Stomach (tissue), 9 donors: ENCODE results near the gene ADARB2. TPM values are rescaled to one million over a fixed set of nuclear protein-coding genes. Genes with fewer than 3 reads are reported as not detected.
"Not testable (repeated sequence)": the region's sequence is repeated elsewhere in the genome, so short reads cannot be mapped to it uniquely, and the experiment has no call there.

Source experiments
- DNase-seq, 2 donors: peaks; one replicate each; pipeline versions ENCODE4 v3.0.0 to v3.0.0-alpha.2; 2013 to 2019
- H3K27ac ChIP-seq, 5 donors: fragments of 200-600 bp in 4 of 5; sonication (generic) in 4 of 5; one replicate each; pipeline ENCODE4 v1.5.1; 2013 to 2019; ENCODE audit warnings: mild to moderate bottlenecking in 1 of 5, moderate library complexity in 1 of 5
- H3K27me3 ChIP-seq, 3 donors: fragments of 200-600 bp; sonication (generic); one replicate each; pipeline ENCODE4 v1.5.1; 2017 to 2019; ENCODE audit warnings: mixed run types in 1 of 3
- H3K36me3 ChIP-seq, 4 donors: fragments of 200-600 bp; sonication (generic); 1 replicate in 3 of 4; 2 replicates in 1 of 4; pipeline ENCODE4 v1.5.1; 2016 to 2019
- H3K4me1 ChIP-seq, 4 donors: fragments of 200-600 bp; sonication (generic); one replicate each; pipeline ENCODE4 v1.5.1; 2016 to 2019
- H3K4me3 ChIP-seq, 4 donors: fragments of 200-600 bp; sonication (generic) in 3 of 4; one replicate each; pipeline ENCODE4 v1.5.1; 2016 to 2019; ENCODE audit warnings: mild to moderate bottlenecking in 1 of 4
- H3K9me3 ChIP-seq, 4 donors: fragments of 200-600 bp; sonication (generic); one replicate each; pipeline ENCODE4 v1.5.1; 2016 to 2019
- EP300 ChIP-seq: sonication (generic); formaldehyde crosslinking; IDR thresholded peaks from one replicate; pipeline ENCODE4 v1.6.1; 2017; ENCODE audit warnings: antibody characterized with exemption
- POLR2A ChIP-seq, 4 donors: fragments of 450-650 bp; IDR thresholded peaks; one replicate each; pipeline ENCODE4 v1.6.1; 2016; ENCODE audit warnings: antibody characterized with exemption in 4 of 4, control low read depth in 2 of 4, mild to moderate bottlenecking in 1 of 4, moderate library complexity in 1 of 4
- POLR2AphosphoS5 ChIP-seq, 3 donors: sonication (generic); formaldehyde crosslinking; IDR thresholded peaks; one replicate each; pipeline ENCODE4 v1.6.1; 2016; ENCODE audit warnings: antibody characterized with exemption in 3 of 3
- WGBS, 5 donors: extraction: QIAGEN DNeasy Blood & Tissue Kit in 3 of 5; methylation state at CpG; one replicate each; pipeline versions ENCODE4 v1.1.5 to v1.1.7; 2013 to 2018; 5-methylcytosine and 5-hydroxymethylcytosine counted together
- intact Hi-C: fragments of 100-400 bp; cut with DNase I; formaldehyde crosslinking; loops from one replicate; pipeline ENCODE4 v1.15.1; 2023; ENCODE audit warnings: low total_unique reads
- polyA plus RNA-seq, 3 donors: library from polyadenylated mRNA; stranded (reverse); fragments of 200-250 nt; gene quantifications; one replicate each; pipeline ENCODE4 v1.2.3, GENCODE V29; 2013
- total RNA-seq, 5 donors: library from RNA; depleted of rRNA; stranded (reverse); fragments of >200 nt; gene quantifications; one replicate each; pipeline versions ENCODE4 v1.1.0 to v1.2.3, GENCODE V29; 2014 to 2016
- TF ChIP-seq, protein P1 (sequence below), 7 experiments: fragments of 450-650 bp in 4 of 7; fragments of 200-600 bp in 3 of 7; sonication (generic) in 3 of 7; IDR thresholded peaks; one replicate each; pipeline ENCODE4 v1.5.1; 2016 to 2019; ENCODE audit warnings: antibody characterized with exemption in 7 of 7, control low read depth in 2 of 7, mild to moderate bottlenecking in 1 of 7
- donor health status: healthy with polysubstance abuse.
- donor health status: Bipolar disorder and iron deficiency.
- donor health status: healthy.

ADARB2 gene
- total and polyA plus RNA-seq, 8 donors: 0.55 to 4.1 (median 1.4) TPM; not detected in 1

DNA sequence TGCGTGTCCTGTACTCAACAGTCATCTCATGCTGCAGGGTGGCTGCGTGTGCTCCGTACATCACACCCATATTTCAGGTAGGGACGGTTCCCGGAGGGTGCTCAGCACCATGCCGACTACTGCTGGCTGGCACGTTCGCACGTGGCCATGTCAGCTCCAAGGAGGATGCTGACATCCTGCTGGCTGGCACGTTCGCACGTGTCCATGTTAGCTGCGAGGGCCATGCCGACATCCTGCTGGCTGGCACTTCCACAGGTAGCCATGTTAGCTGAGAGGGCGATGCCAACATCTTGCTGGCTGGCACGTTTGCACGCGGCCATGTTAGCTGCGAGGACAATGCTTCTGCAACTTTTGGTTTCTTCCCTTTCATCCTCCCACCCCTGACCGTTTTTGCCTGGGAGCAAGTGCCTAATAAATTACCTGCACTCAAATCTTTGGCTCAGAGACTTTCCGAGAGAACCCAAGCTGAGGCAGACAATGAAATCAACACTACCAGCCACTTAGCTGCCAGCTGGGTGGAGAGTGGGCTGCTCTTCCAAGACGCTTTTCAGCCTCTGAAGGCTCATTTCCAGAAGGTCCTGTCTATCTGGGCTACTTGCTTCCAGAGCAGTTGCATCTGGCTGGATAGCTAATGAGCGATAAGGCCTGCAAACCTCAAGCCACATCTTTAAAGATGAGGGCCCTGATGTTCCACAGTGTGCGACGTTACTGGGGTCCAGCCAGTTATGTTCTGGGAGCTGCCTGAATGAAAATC lies 576.6 kb downstream of the ADARB2 start:
- Histone ChIP-seq H3K27me3 (peaks cover 0 to 18% (median 0%) of the 10 kb centered on the region in 3 donors), H3K9me3 (no peaks in the 10 kb centered on the region), H3K36me3 (no peaks in the 10 kb centered on the region), H3K27ac (no peak overlapping the region), H3K4me1 (no peaks in the 10 kb centered on the region), H3K4me3 (no peak overlapping the region)
- TF ChIP-seq POLR2A (IDR thresholded peaks at IDR 0.05) (no peak), EP300 (no peak), POLR2AphosphoS5 (IDR thresholded peaks at IDR 0.05) (no peak)
- TF ChIP-seq, protein P1, sequence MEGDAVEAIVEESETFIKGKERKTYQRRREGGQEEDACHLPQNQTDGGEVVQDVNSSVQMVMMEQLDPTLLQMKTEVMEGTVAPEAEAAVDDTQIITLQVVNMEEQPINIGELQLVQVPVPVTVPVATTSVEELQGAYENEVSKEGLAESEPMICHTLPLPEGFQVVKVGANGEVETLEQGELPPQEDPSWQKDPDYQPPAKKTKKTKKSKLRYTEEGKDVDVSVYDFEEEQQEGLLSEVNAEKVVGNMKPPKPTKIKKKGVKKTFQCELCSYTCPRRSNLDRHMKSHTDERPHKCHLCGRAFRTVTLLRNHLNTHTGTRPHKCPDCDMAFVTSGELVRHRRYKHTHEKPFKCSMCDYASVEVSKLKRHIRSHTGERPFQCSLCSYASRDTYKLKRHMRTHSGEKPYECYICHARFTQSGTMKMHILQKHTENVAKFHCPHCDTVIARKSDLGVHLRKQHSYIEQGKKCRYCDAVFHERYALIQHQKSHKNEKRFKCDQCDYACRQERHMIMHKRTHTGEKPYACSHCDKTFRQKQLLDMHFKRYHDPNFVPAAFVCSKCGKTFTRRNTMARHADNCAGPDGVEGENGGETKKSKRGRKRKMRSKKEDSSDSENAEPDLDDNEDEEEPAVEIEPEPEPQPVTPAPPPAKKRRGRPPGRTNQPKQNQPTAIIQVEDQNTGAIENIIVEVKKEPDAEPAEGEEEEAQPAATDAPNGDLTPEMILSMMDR (IDR thresholded peaks at IDR 0.05): no peak
- intact Hi-C loops: no loop called here
- 88 to 93% (median 92%) methylated on average over 18 to 25 of the region's 25 CpGs for WGBS, 5 donors
- peak in 1 of 2 donors; percentile 24 for DNase-seq

DNA sequence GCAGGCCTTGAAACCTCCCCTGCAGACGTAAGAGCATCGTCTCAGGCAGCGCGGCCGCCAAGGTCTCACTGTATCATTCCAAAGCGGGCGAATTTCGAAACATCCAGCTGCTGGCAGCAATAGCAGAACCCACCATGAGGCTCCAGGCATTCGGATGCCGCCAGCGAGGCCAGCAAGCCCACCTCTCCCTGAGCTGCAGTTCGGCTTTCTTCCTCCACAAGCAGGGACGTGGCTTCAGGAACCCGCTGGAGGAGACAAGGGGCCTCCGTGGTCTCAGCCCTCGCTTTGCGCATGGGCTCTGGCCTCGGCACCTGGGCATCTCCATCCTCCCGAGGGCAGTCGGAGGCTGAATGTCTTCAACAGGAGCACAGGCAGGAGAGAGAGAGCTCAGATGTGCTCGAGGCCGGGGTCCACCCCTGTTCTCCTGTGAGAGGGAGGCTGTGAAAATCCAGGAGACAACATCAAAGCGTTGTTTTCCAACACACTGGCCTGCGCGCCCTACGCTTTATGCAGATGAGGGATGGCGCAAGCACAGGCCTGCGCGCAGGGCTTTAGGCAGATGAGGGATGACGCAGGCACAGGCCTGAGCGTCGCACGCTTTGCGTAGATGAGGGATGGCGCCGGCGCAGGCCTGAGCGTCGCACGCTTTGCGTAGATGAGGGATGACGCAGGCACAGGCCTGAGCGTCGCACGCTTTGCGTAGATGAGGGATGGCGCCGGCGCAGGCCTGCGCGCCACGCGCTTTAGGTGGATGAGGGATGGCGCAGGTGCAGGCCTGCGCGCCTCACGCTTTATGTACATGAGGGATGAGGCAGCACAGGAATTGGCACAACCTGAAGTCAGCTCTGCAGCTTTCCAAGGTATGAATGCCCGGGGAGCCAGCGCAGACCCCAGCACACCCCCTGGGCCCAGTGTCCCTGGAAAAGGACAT lies 577.9 kb downstream of the ADARB2 start:
- peak in 1 of 2 donors; percentile 17 for DNase-seq
- TF ChIP-seq, protein P1 (IDR thresholded peaks at IDR 0.05): no peak
- TF ChIP-seq EP300 (no peak), POLR2AphosphoS5 (IDR thresholded peaks at IDR 0.05) (no peak), POLR2A (IDR thresholded peaks at IDR 0.05) (no peak)
- 84 to 92% (median 89%) methylated on average over 52 to 59 of the region's 59 CpGs for WGBS, 5 donors

DNA sequence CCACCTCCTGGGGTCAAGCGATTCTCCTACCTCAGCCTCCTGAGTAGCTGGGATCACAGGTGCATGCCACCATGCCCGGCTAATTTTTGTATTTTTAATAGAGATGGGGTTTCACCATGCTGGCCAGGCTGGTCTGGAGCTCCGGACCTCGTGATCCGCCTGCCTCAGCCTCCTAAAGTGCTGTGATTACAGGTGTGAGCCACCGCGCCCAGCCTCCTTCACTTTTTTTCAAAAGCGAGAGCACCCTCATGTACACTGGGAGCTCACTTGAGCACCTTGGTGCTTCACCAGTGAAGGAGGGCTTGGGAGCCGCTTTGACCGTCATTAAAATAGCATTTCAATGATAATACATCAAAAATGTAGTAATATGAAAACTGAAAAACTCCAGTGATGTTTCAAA lies 578.8 kb downstream of the ADARB2 start:
- peaks cover 0 to 18% (median 0%) of the 10 kb centered on the region in 3 donors for H3K27me3 ChIP-seq
- DNase-seq, H3K9me3 ChIP-seq, H3K27ac ChIP-seq, H3K4me3 ChIP-seq, intact Hi-C loops, H3K4me1 ChIP-seq, H3K36me3 ChIP-seq: not testable (repeated sequence)
- WGBS, 5 donors: 91 to 94% (median 93%) methylated on average over 10 of the region's 10 CpGs

More for the DNA sequence above, 577.9 kb downstream of the ADARB2 start:
- Histone ChIP-seq H3K36me3 (no peaks in the 10 kb centered on the region), H3K4me3 (no peak overlapping the region), H3K9me3 (no peaks in the 10 kb centered on the region), H3K27ac (no peak overlapping the region), H3K27me3 (peaks cover 0 to 18% (median 0%) of the 10 kb centered on the region in 3 donors), H3K4me1 (no peaks in the 10 kb centered on the region)
- intact Hi-C loops: no loop called here

DNA sequence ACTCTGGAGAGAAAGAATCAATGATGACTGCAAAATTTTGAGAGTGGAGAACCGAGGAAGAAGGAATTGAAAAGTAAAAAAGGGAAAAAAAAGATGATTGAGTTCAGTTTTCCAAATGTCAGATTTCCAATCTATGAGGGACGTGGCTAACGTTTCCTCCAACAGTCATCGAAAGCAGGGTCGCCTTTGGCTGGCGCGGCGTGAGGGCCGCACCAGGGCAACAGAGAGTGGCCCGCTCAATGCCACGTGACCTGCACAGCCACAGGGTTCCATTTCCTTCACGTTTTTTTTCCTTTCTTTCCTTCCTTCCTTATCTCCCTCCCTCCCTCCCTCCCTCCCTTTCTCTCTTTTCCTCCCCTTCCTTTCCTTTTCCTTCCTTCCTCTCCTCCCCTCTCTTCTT lies 579.3 kb downstream of the ADARB2 start:
- no peaks in the 10 kb centered on the region for H3K4me1 ChIP-seq
- H3K27me3 ChIP-seq: peaks cover 0 to 18% (median 0%) of the 10 kb centered on the region in 3 donors
- DNase-seq: no peak
- no peak overlapping the region for H3K4me3 ChIP-seq
- TF ChIP-seq POLR2A (IDR thresholded peaks at IDR 0.05) (no peak), EP300 (no peak), POLR2AphosphoS5 (IDR thresholded peaks at IDR 0.05) (no peak)
- TF ChIP-seq, protein P1 (IDR thresholded peaks at IDR 0.05): no peak
- no peak overlapping the region for H3K27ac ChIP-seq
- H3K9me3 ChIP-seq: no peaks in the 10 kb centered on the region
- intact Hi-C loops: no loop called here
- no peaks in the 10 kb centered on the region for H3K36me3 ChIP-seq
- WGBS, 5 donors: 83 to 91% (median 85%) methylated on average over 12 of the region's 12 CpGs
